SK-N-MC (cell line): ENCODE measurements around the gene KIF12.

ENCODE experiments used
- EZH2 ChIP-seq: fragments of 200-600 bp; sonication (generic); IDR thresholded peaks from one replicate; pipeline ENCODE4 v1.6.1; 2017; ENCODE audit warnings: antibody characterized with exemption
- FOXP2 ChIP-seq: optimal IDR thresholded peaks from 2 replicates; pipeline ENCODE3; 2011; ENCODE audit warnings: mild to moderate bottlenecking, moderate library complexity; ENCODE audit not compliant: insufficient read depth; ENCODE audit errors: extremely low read length, control extremely low read depth
- POLR2AphosphoS5 ChIP-seq: IDR thresholded peaks from 2 replicates; pipeline ENCODE4 v1.6.1; 2012; ENCODE audit warnings: mild to moderate bottlenecking, low read depth, low read length, borderline replicate concordance

DNA sequence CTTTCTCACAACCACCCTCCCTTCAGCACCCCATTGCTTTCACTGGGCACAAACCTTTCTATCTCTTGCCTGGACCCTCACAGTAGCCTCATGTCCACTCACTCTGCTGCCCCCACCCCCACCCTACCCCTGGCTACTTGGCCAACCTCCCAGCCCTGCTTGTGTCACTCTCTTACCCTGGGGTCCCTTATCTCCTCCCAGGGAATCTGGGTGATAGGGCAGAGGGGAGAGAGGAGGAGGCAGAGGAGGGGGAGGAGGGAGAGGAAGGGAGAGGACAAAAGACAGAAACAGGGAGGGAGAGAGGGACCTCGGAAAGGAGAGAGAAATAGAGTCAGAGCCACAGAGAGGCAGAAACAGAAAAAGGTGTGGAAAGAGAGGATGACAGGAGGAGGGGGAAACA, 25.0 kb upstream of the KIF12 start:
- no peak for TF ChIP-seq POLR2AphosphoS5
- TF ChIP-seq EZH2, result no peak
- TF ChIP-seq FOXP2, result no peak
